GM12873 (cell line): ENCODE measurements around the gene BHMT2.
A peak's percentile ranks its signal among the peaks of the same experiment; 100 is the strongest.

Experiments
- CTCF ChIP-seq: IDR thresholded peaks from 2 replicates; pipeline ENCODE4 v1.5.1; 2012; ENCODE audit warnings: low read depth, mild to moderate bottlenecking, moderate library complexity, low read length, control low read depth; ENCODE audit not compliant: insufficient read depth; ENCODE audit errors: missing control alignments

BHMT2 gene

GRCh38 chr5:79025054-79025472 is 44.5 kb upstream of the BHMT2 start:
- TF ChIP-seq CTCF, result peak; percentile 79

DNA sequence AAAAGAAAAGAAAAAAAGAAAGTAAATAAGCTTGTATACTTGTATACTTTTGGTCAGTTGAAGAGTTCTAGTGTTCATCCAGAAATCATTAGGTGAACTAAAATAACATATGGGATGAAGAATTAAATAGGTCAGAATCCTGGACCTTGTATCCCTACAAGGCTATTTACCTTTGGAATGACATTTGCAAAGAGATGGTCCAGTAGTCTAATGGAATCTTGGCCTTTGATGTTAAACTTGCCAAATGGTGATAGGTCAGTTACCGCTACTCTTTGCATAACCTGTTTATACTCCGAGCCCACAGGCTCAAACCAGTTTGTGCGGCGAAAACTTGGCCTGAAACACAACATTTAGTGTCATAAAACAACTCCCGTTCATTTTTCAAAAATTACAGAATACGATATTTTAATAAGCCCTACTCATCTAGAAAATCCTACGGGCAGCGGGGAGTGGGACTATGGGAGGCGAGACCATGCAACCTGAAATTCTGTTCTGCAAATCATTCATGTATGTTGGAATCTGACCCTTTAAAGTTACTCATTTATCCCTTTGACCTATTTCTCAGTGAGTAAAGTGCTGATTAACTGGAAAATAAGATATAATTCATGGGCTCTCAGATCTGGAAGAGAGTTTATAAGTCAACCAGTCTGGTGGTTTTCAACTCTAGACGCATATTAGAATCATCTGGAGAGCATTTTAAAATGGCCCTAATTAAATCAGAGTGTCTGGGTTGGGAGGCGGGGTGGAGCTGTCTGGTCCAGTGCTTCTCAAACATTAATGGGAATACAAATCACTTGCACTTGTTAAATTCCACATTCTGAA is 38.7 kb upstream of the BHMT2 start:
- no peak for TF ChIP-seq CTCF

DNA sequence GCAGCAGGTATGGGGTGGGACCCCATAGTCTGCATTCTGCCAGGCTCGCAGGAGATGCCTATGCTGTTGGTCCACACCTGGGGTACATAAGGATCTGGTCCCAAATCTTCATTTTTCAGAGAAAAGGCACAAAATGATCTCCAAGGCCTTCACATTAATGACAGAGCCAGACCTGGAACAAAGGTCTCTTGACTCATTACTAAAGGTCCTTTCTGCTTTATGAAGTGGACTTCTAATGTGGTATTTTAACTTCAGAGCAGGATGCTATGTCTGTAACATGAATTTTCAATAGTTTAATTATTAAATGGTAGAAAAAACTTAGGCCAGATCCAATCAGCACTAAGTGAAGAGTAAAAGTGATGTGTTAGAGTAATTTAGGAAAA is 38.1 kb upstream of the BHMT2 start:
- TF ChIP-seq CTCF, result no peak

DNA sequence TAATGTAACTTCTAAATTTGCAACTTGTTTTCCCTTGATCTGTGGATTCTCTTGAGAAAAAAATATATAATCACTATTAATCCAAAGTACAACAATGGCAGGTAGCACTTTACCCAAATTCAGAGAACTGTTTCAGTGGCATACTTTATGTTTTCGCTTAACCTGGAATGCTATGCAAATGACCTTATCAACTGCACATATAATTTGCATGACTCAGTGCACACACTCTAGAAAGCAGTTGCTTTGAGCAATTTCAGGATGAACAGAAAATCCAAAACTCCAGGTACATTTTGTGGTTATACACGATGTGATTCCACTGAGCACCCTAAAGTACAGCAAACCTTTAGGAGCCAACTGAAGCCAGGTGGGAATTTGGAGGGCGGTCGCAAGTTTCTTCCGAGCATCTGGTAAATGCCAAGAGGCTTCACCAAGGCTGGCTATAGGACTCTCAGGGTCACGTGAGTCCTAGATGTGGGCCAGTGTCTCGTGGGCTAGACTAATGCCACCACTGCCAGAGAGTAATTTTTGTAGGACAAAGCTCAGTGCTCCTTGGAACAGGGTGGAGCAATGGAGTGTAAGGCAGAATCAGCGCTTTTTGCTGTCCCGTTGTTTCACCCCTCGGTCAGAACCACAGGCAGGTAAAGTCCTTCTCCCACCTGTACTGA is 37.4 kb upstream of the BHMT2 start:
- no peak for TF ChIP-seq CTCF

- TF ChIP-seq CTCF, result no peak
Observed at GRCh38 chr5:79032782-79033181, 36.8 kb upstream of the BHMT2 start.

DNA sequence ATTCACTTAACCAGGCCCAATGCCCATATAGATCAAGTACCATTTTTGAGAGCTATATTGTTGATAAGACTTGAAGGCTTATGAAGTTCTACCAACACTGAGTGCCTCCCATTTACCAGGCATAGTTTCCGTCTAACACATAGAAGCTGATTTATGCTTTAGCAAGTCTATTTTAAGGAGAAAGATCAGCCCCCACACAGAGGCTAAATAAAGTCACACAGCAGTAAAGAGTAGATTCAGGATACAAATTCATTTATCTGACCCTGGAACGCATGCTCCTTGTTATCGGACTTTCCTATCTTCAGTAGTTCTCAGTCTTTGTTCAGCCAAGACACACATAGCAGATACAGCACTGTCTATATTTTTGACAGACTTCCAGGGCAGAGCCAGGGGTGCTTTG is 34.3 kb upstream of the BHMT2 start:
- TF ChIP-seq CTCF, result no peak

GRCh38 chr5:79036769-79037168 is 32.8 kb upstream of the BHMT2 start:
- TF ChIP-seq CTCF, result no peak
